Sigmoid colon (tissue), 4 donors: ENCODE data around the gene FYN.

Source experiments
- POLR2A ChIP-seq, 2 donors: fragments of 450-650 bp; IDR thresholded peaks; one replicate each; pipeline ENCODE4 v1.6.1; 2016; ENCODE audit warnings: antibody characterized with exemption in 2 of 2, mild to moderate bottlenecking in 2 of 2, moderate library complexity in 2 of 2
- POLR2AphosphoS5 ChIP-seq, 4 donors: sonication (generic); formaldehyde crosslinking; IDR thresholded peaks; one replicate each; pipeline ENCODE4 v1.6.1; 2017; ENCODE audit warnings: antibody characterized with exemption in 4 of 4

- no peak for TF ChIP-seq POLR2AphosphoS5 (IDR thresholded peaks at IDR 0.05)
- no peak for TF ChIP-seq POLR2A (IDR thresholded peaks at IDR 0.05)
Observed at GRCh38 chr6:111750753-111751673, 122.2 kb downstream of the FYN start.
